ENCODE results near the gene EYA2. TPM values are rescaled to one million over a fixed set of nuclear protein-coding genes. Genes with fewer than 3 reads are reported as not detected.

The EYA2 gene
- total RNA-seq, 4 donors from 2014 or later = 2.0 to 11.0 (median 5.6) TPM

DNA sequence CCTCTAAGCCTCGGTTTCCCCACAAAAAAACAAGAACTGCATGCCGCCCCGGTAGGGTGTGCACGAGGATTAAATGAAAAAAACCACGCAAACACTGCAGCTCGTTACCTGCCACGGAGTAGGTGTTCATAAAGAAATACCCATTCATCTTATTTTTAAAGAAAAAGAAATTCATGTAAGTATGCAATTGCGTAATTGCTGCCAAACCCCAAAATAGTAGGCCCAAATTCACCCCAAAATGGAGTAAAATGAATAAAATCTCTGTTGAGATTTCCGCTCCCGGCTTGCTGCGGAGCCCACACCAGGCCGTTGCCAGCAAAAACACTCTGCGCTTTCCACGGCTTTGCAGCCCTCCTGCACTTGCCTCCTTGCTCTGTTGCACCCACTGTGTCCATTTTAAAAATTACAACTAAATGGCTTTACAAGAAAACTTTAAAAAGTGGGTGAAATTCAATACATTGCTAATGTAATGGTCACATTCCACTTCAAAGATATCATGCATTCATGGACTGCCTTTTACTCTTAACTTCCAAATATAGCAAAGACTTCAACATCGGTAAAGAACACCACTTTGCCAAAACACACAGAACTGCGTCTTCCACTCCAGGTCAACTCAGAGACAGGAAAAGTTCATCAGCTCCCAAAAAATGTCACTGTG lies 336.9 kb downstream of the EYA2 start:
- Histone ChIP-seq H3K27me3 (no peaks in the 10 kb centered on the region), H3K27ac (no peak overlapping the region), H3K9me3 (no peaks in the 10 kb centered on the region), H3K4me1 (no peaks in the 10 kb centered on the region), H3K36me3 (no peaks in the 10 kb centered on the region), H3K4me3 (no peak overlapping the region)
- DNase-seq = no peak
- no peak for TF ChIP-seq CTCF (IDR thresholded peaks at IDR 0.05)
- TF ChIP-seq POLR2A (IDR thresholded peaks at IDR 0.05) = no peak
- intact Hi-C loops (cut with DNase I; ENCODE audit: low total_unique reads) = no loop called here

GRCh38 chr20:47232518-47232917 lies 337.9 kb downstream of the EYA2 start:
- Histone ChIP-seq H3K4me1 (no peaks in the 10 kb centered on the region), H3K27me3 (no peaks in the 10 kb centered on the region), H3K4me3 (no peak overlapping the region), H3K27ac (no peak overlapping the region), H3K9me3 (no peaks in the 10 kb centered on the region), H3K36me3 (no peaks in the 10 kb centered on the region)
- TF ChIP-seq POLR2A (IDR thresholded peaks at IDR 0.05) (no peak), CTCF (IDR thresholded peaks at IDR 0.05) (no peak)
- intact Hi-C loops (cut with DNase I; ENCODE audit: low total_unique reads) = no loop called here
- no peak for DNase-seq

DNA sequence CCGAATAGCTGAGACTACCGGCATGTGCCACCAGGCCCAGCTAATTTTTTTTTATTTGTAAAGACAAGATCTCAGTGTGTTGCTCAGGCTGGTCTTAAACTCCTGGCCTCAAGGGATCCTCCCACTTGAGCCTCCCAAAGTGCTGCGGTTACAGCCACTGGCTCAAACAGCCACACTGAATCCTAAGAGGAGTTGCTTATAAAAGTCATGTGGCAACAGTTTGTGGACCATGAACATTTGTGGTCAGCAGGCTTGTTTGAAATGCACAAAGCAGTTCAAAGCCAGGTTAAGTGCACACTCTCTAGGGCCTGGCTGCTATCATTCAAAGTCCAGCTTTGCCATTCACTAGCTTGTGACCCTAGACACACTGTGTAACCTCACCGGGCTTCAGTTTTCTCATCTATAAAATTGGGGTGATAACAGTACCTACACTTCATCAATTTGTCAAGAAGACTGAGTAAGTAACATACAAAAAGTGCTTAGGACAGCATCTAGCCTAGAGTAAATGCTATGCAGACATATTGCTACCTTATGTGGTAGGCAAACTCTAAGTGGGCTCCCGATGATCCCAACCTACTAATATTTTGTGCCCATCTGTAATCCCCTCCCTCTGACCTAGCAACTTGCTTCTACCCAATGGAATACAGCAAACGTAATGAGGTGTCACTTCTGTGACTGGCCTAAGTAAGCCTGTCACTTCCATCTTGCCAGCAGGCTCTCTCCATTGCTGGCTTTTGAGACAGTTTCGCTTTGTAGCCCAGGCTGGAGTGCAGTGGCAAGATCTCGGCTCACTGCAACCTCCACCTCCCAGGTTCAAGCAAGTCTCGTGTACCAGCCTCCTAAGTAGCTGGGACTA lies 338.9 kb downstream of the EYA2 start:
- Histone ChIP-seq H3K9me3 (no peaks in the 10 kb centered on the region), H3K36me3 (no peaks in the 10 kb centered on the region), H3K4me1 (no peaks in the 10 kb centered on the region), H3K27ac (no peak overlapping the region), H3K4me3 (no peak overlapping the region), H3K27me3 (no peaks in the 10 kb centered on the region)
- TF ChIP-seq CTCF (IDR thresholded peaks at IDR 0.05) (no peak), POLR2A (IDR thresholded peaks at IDR 0.05) (no peak)
- no peak for DNase-seq
- intact Hi-C loops (cut with DNase I; ENCODE audit: low total_unique reads) = no loop called here

DNA sequence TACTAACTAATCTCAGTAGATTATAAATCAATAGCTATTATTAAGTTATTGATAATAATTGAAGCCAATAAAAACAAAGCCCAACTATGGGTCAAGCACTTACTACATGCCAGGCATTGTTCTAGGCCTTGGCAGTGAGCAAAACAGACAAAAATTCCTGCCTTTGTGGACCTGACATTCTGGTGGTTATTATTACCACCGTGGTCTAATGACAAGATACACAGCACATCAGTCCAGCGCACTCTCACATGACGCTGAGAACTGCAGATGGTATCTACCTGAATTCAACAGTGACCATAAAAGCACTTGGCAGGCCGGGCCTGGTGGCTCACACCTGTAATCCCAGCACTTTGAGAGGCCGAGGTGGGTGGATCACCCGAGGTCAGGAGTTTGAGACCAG lies 340.5 kb downstream of the EYA2 start:
- H3K9me3 ChIP-seq = no peaks in the 10 kb centered on the region
- no peaks in the 10 kb centered on the region for H3K4me1 ChIP-seq
- no peaks in the 10 kb centered on the region for H3K36me3 ChIP-seq
- intact Hi-C loops (cut with DNase I; ENCODE audit: low total_unique reads) = no loop called here
- no peak overlapping the region for H3K4me3 ChIP-seq
- no peaks in the 10 kb centered on the region for H3K27me3 ChIP-seq
- H3K27ac ChIP-seq = no peak overlapping the region
- DNase-seq = no peak
- TF ChIP-seq POLR2A (IDR thresholded peaks at IDR 0.05) (no peak), CTCF (IDR thresholded peaks at IDR 0.05) (no peak)
